ENCODE results near the gene VIPR2. TPM values are rescaled to one million over a fixed set of nuclear protein-coding genes. Genes with fewer than 3 reads are reported as not detected.

The VIPR2 gene
- polyA plus RNA-seq, 1 donor from 2014 or later, result 0.51 TPM

GRCh38 chr7:159141660-159142059 is 3.0 kb downstream of the VIPR2 start:
- H3K79me2 ChIP-seq (replicated peaks; ENCODE audit: insufficient read depth, low read length), result no peaks in the 10 kb centered on the region
- peaks cover 44% of the 10 kb centered on the region for H3K27me3 ChIP-seq (ENCODE audit: insufficient read depth, low read depth, low read length)
- TF ChIP-seq EP300 (conservative IDR thresholded peaks at IDR 0.05; ENCODE audit: poor library complexity, severe bottlenecking) (no peak), MXI1 (conservative IDR thresholded peaks at IDR 0.05; ENCODE audit: poor library complexity, severe bottlenecking) (no peak), REST (IDR thresholded peaks at IDR 0.05; ENCODE audit: borderline replicate concordance) (no peak), EZH2 (IDR thresholded peaks at IDR 0.05; ENCODE audit: borderline replicate concordance, insufficient read depth, low read length, poor library complexity, severe bottlenecking) (no peak), POLR2AphosphoS5 (IDR thresholded peaks at IDR 0.05) (no peak), TAF1 (IDR thresholded peaks at IDR 0.05; ENCODE audit: low read depth) (no peak), SMC3 (conservative IDR thresholded peaks at IDR 0.05; ENCODE audit: poor library complexity) (no peak), CTCF (IDR thresholded peaks at IDR 0.05; ENCODE audit: poor library complexity, severe bottlenecking) (peak; percentile 46), RAD21 (conservative IDR thresholded peaks at IDR 0.05) (peak; percentile 41)
- H3K27ac ChIP-seq (ENCODE audit: low read length), result no peak overlapping the region
- no peak overlapping the region for H2AFZ ChIP-seq (ENCODE audit: low read depth, low read length)
- H3F3A ChIP-seq (ENCODE audit: insufficient read depth, low read length, poor library complexity, severe bottlenecking), result peaks cover 3% of the 10 kb centered on the region
- H4K20me1 ChIP-seq (ENCODE audit: insufficient read depth), result no peaks in the 10 kb centered on the region
- H3K36me3 ChIP-seq (ENCODE audit: insufficient read depth, low read length), result no peaks in the 10 kb centered on the region
- H3K9ac ChIP-seq (ENCODE audit: low read length), result no peak overlapping the region
- no peaks in the 10 kb centered on the region for H3K9me2 ChIP-seq (ENCODE audit: insufficient read depth, low read length)
- no peak overlapping the region for H3K4me2 ChIP-seq (ENCODE audit: low read length)
- H3K4me3 ChIP-seq (ENCODE audit: low read length), result no peak overlapping the region
- peaks cover 10% of the 10 kb centered on the region for H3K9me3 ChIP-seq (ENCODE audit: low read length)

- Histone ChIP-seq H3K9me2 (ENCODE audit: insufficient read depth, low read length) (no peaks in the 10 kb centered on the region), H3F3A (ENCODE audit: insufficient read depth, low read length, poor library complexity, severe bottlenecking) (peaks cover under 1% of the 10 kb centered on the region), H3K27me3 (ENCODE audit: insufficient read depth, low read depth, low read length) (peaks cover 44% of the 10 kb centered on the region), H3K27ac (ENCODE audit: low read length) (no peak overlapping the region), H3K4me3 (ENCODE audit: low read length) (no peak overlapping the region), H3K9me3 (ENCODE audit: low read length) (peaks cover 9% of the 10 kb centered on the region), H3K9ac (ENCODE audit: low read length) (no peak overlapping the region), H4K20me1 (ENCODE audit: insufficient read depth) (no peaks in the 10 kb centered on the region), H3K36me3 (ENCODE audit: insufficient read depth, low read length) (no peaks in the 10 kb centered on the region), H3K79me2 (replicated peaks; ENCODE audit: insufficient read depth, low read length) (no peaks in the 10 kb centered on the region), H2AFZ (ENCODE audit: low read depth, low read length) (no peak overlapping the region), H3K4me2 (ENCODE audit: low read length) (no peak overlapping the region)
- no peak for TF ChIP-seq RAD21 (conservative IDR thresholded peaks at IDR 0.05)
- no peak for TF ChIP-seq MXI1 (conservative IDR thresholded peaks at IDR 0.05; ENCODE audit: poor library complexity, severe bottlenecking)
- no peak for TF ChIP-seq CTCF (IDR thresholded peaks at IDR 0.05; ENCODE audit: poor library complexity, severe bottlenecking)
- no peak for TF ChIP-seq EZH2 (IDR thresholded peaks at IDR 0.05; ENCODE audit: borderline replicate concordance, insufficient read depth, low read length, poor library complexity, severe bottlenecking)
- TF ChIP-seq SMC3 (conservative IDR thresholded peaks at IDR 0.05; ENCODE audit: poor library complexity), result no peak
- no peak for TF ChIP-seq TAF1 (IDR thresholded peaks at IDR 0.05; ENCODE audit: low read depth)
- TF ChIP-seq EP300 (conservative IDR thresholded peaks at IDR 0.05; ENCODE audit: poor library complexity, severe bottlenecking), result no peak
- no peak for TF ChIP-seq REST (IDR thresholded peaks at IDR 0.05; ENCODE audit: borderline replicate concordance)
- TF ChIP-seq POLR2AphosphoS5 (IDR thresholded peaks at IDR 0.05), result no peak
Measured at GRCh38 chr7:159141167-159141566, 3.5 kb downstream of the VIPR2 start.

Data from neural cell (in vitro differentiated cells).